Myocyte (in vitro differentiated cells): ENCODE results near the gene RBMS3. TPM values are rescaled to one million over a fixed set of nuclear protein-coding genes. Genes with fewer than 3 reads are reported as not detected.

Experiments used
- DNase-seq: peaks from one replicate; pipeline ENCODE4 v3.0.0-alpha.2; 2012; ENCODE audit warnings: low read depth
- total RNA-seq: library from RNA; depleted of rRNA; stranded (reverse); fragments of >200 nt; gene quantifications from 2 replicates; pipeline ENCODE4 v1.2.3, GENCODE V29; 2014

The RBMS3 gene
- total RNA-seq, 1 donor from 2014 or later = 30.6 TPM

- peak; percentile 34 for DNase-seq
These were observed 638.7 kb downstream of the RBMS3 start for GRCh38 chr3:29919571-29919970.

- peak; percentile 92 for DNase-seq
These were observed 642.3 kb downstream of the RBMS3 start for GRCh38 chr3:29922992-29923746.

- DNase-seq = no peak
These were observed 644.1 kb downstream of the RBMS3 start for GRCh38 chr3:29924783-29925561.

DNA sequence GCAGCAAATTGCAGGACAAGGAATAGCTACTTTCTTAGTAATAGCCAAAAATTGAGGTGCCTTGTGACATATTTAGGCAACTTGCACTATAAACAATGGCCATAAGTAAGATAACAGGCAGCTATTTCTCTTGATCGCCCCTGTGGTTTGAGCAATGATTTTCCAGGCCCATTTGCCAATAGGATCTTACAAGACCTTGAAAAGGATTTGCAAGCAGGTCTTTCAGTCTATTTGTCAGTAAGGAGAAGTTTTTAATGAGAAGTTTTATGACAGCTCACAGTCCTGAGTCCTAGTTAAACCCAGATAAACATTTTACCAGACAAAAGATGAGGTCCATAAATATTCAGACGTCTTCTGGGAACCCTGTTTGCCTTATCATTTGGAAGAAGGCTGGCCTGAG is 645.5 kb downstream of the RBMS3 start:
- DNase-seq = no peak

- DNase-seq = no peak
These were observed 651.9 kb downstream of the RBMS3 start for GRCh38 chr3:29932696-29933325.

- no peak for DNase-seq
These were observed 653.1 kb downstream of the RBMS3 start for GRCh38 chr3:29933802-29934490.

- no peak for DNase-seq
These were observed 653.9 kb downstream of the RBMS3 start for GRCh38 chr3:29934751-29935150.

GRCh38 chr3:29936054-29936453 is 655.2 kb downstream of the RBMS3 start:
- DNase-seq = no peak

DNA sequence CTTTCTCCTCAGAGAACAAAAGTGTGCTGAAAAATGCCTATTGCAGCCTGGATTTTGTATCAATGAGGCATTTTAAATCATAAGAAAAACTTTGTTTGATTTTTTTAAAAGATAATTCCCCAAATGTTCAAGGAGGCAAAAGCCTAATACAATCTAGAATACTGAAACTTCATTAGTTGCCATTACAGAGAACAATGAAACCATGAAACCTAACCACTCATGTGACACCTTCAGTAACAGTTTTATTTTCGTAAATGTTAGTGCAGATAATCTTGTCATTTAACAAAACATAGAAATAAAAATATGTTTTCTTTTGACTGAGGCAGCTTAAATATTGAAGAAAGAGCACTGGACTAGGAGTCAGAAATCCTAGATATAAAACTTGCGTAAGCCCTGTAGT is 655.9 kb downstream of the RBMS3 start:
- no peak for DNase-seq

DNA sequence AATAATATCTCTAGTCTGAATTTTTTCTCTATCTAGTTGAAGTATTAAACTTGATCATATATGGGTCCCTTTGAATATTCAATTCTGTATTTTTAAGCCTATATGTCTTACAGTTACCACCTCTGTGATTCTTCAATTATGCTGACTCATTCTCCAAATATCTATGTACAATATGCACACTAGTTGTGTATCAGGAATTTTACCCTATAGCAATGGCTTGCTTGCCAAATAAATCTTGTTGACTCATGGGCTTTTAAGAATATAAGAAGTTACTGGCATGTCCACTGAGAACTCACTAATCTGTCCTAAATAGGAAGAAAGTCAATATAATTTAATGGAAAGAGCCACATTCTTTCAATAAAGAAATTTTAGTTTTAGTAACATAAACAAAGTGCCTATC is 656.3 kb downstream of the RBMS3 start:
- no peak for DNase-seq

DNA sequence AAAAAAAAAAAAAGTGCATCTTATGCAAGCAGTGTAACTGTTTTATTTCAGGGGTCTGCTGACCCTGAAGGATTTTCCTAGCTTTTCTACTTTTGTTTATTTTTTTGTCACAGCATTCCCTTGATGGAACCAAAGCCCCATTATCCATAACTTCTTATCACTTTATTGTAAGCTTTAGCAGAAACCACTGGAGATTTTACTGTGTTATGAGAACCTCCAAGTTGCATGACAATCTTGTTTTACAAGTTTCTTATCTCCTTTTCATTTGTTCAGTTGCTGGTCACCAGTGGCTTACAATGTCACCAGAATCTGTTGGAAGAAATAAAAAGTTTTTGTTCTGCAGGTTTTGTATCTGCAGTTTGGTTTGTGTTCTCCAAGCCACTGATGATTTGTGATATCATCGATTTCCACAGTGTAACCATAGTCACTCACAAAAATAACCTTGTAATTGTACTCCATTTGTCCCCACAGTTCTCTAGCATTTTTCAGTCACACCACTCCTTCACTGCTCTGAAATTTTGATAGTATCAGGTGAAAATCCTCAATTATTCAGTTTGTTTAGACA is 660.0 kb downstream of the RBMS3 start:
- DNase-seq = peak; percentile 20

DNA sequence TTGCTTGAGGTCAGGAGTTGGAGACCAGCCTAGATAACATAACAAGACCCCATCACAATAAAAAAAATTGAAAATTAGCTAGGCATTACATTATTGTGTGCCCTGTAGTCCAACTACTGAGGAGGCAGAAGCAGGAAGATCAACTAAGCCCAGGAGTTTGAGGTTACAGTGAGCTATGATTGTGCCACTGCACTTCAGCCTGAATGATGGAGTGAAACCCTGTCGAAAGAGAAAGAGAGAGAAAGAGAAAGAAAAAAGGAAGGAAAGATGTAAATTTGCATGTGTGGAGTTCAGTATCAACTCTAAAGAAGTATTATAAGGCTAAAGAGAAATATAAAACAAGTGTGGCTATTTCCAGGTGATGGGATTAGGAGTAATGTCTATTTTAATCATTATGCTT is 661.4 kb downstream of the RBMS3 start:
- no peak for DNase-seq

GRCh38 chr3:29949131-29949530 is 668.3 kb downstream of the RBMS3 start:
- no peak for DNase-seq

GRCh38 chr3:29949940-29950616 is 669.2 kb downstream of the RBMS3 start:
- no peak for DNase-seq

DNA sequence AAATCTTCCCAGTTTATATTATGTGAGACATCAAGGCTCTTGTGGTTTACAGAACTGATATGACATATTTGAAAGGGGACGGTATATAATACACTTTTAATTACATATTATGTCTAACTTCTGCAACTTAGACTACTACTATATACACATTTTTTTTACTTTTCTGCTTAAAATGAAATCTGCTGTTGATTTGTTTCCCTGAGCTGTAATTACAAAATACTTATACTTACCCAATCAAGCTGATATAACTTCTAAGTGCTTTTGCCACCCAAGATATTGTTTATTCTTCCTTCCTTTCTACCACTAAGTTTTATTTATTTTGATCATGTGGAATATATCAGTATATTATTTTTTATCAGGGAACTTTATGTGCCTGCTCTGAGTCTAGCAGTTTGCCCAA is 671.6 kb downstream of the RBMS3 start:
- no peak for DNase-seq

DNA sequence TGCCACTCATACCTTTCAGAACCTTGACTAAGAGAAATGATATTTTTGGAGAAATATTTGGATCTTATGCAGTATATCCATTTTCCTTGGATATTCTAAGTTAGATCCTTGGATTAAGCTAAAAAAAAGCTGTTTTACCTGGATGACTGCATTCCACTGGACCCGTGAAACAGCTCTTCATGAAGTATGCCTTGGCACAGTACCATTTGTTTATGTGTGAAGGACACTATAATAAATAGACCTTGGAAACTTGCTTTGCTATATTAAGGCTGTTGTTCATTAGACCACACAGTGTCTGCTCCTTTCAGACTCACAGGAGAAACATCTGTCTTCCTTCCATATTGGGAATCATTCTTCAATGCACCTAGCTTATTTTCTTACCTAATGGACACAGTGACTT is 674.5 kb downstream of the RBMS3 start:
- no peak for DNase-seq

- DNase-seq = no peak
These were observed 677.9 kb downstream of the RBMS3 start for GRCh38 chr3:29958816-29959215.

DNA sequence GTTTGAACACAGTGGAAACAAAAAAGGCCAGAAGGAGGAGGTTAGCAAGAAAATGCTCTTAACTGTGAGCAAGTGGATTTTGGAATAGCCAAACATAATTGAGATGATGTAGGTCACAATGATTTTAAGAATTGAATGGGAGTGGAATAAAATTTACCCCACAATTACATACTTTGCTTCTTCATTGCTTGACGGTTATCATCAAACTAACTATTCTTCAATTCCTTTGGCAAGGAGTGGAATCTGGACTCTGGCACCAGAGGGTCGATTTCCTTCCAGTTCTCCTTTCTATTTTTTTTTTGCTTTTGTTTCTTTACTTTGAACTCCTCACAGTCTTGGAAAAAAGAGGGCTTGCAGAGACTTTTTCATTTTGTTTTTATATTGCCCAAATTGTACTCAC is 691.0 kb downstream of the RBMS3 start:
- DNase-seq = no peak

DNA sequence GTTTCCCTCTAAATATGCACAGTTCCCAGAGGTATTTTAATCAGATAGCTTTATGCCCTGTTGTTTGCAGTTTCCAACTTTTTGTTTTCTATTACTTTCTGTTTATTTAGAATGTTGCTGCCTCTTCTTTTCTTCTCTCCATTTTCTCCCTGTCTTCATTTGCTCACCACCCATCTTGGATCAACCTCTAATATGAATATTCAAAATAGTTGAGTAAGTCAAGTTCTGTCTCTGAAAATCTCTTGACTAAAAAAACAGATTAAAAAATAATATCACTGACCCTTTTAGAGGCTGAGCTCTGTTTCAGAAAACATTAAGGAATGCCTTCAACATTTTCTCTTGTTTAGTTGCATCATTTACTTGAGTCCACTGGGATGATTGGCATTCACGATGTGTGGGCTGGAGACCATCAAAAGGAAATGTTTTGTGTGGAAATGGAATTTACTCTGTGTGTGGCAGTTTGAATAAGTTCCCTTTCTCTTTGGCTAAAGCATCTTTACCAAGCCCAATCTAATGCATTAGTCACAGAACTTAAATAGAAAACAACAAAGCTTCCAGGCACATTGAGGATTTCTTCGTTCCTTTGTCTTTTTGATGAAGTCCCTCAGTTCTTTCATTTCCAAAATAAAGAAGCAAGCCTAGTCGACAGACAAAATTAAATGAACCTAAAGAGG is 691.6 kb downstream of the RBMS3 start:
- DNase-seq = peak; percentile 66

DNA sequence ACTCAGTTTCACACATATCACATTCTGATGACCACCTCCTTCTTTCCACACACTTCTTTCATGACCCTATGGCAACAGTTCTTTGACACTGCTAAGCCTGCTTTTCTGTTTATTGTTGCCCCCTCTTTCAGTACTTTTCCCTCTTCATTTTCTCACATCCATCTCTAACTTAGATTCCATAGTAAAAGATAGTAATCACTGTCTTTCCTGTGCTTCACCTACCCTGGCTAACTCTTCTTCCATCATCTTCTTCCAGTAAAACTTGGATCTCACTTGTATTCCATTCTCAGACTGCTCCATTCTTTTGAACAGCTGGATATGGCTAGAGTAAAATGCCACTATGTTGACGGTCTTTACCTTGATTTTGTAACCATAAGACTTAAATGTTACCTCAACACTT is 692.9 kb downstream of the RBMS3 start:
- DNase-seq = no peak
